Endothelial cell (in vitro differentiated cells): Measurements from ENCODE around the gene MT1F. TPM values are rescaled to one million over a fixed set of nuclear protein-coding genes. Genes with fewer than 3 reads are reported as not detected.
A peak's percentile ranks its signal among the peaks of the same experiment; 100 is the strongest.

Source experiments
- DNase-seq: peaks from one replicate; pipeline ENCODE4 v3.0.0; 2021; ENCODE audit warnings: low spot score
- H3K27ac Mint-ChIP-seq: one replicate; pipeline ENCODE4 v1.8.0; 2021; ENCODE audit warnings: mixed read lengths, inconsistent platforms; ENCODE audit not compliant: unreplicated experiment
- H3K27me3 Mint-ChIP-seq: one replicate; pipeline ENCODE4 v1.8.0; 2021; ENCODE audit warnings: mild to moderate bottlenecking, moderate library complexity, mixed read lengths, inconsistent platforms; ENCODE audit not compliant: unreplicated experiment
- H3K36me3 Mint-ChIP-seq: one replicate; pipeline ENCODE4 v1.8.0; 2021; ENCODE audit warnings: mild to moderate bottlenecking, low read depth, mixed read lengths, inconsistent platforms; ENCODE audit not compliant: unreplicated experiment
- H3K4me1 Mint-ChIP-seq: one replicate; pipeline ENCODE4 v1.8.0; 2021; ENCODE audit warnings: mild to moderate bottlenecking, mixed read lengths, inconsistent platforms; ENCODE audit not compliant: unreplicated experiment
- H3K4me3 Mint-ChIP-seq: one replicate; pipeline ENCODE4 v1.8.0; 2021; ENCODE audit warnings: mild to moderate bottlenecking, mixed read lengths, inconsistent platforms; ENCODE audit not compliant: unreplicated experiment
- H3K9me3 Mint-ChIP-seq: one replicate; pipeline ENCODE4 v1.8.0; 2021; ENCODE audit warnings: mixed read lengths, inconsistent platforms; ENCODE audit not compliant: unreplicated experiment
- CTCF ChIP-seq: fragments of 200-600 bp; sonication (generic); IDR thresholded peaks from one replicate; pipeline ENCODE4 v1.5.0; 2021; ENCODE audit warnings: antibody characterized with exemption; ENCODE audit not compliant: unreplicated experiment
- total RNA-seq: library from RNA; stranded (reverse); fragmentation: NEBNext Ultra II Directional; extraction: Animal tissue kit (Norgen Biotek cat#: 25700); gene quantifications from one replicate; pipeline ENCODE4 v1.2.1, GENCODE V29; 2021; ENCODE audit not compliant: unreplicated experiment

The MT1F gene
- total RNA-seq, 1 donor from 2014 or later, result not detected

- Mint-ChIP-seq H3K27me3 (peaks cover 15% of the 10 kb centered on the region), H3K36me3 (no peaks in the 10 kb centered on the region), H3K27ac (no peak within 1 kb of the TSS)
Measured at GRCh38 chr16:56651586-56651985, 6.2 kb upstream of the MT1F start, which contains the start of gene MT1B. Gene MT1B (plus strand): TSS chr16:56651886. CDS start chr16:56651954, 68 bp downstream.

GRCh38 chr16:56652600-56652999 lies 5.2 kb upstream of the MT1F start:
- H3K4me1 Mint-ChIP-seq, result peaks cover 3% of the 10 kb centered on the region
- no peak overlapping the region for H3K4me3 Mint-ChIP-seq
- no peak for TF ChIP-seq CTCF
- H3K36me3 Mint-ChIP-seq, result no peaks in the 10 kb centered on the region
- no peak for DNase-seq
- no peaks in the 10 kb centered on the region for H3K9me3 Mint-ChIP-seq
- no peak overlapping the region for H3K27ac Mint-ChIP-seq
- peaks cover 17% of the 10 kb centered on the region for H3K27me3 Mint-ChIP-seq

More at GRCh38 chr16:56651586-56651985, 6.2 kb upstream of the MT1F start, which contains the start of gene MT1B:
- Mint-ChIP-seq H3K4me3 (no peak within 1 kb of the TSS), H3K4me1 (no peaks in the 10 kb centered on the region), H3K9me3 (no peaks in the 10 kb centered on the region)
- TF ChIP-seq CTCF, result no peak
- no peak for DNase-seq

DNA sequence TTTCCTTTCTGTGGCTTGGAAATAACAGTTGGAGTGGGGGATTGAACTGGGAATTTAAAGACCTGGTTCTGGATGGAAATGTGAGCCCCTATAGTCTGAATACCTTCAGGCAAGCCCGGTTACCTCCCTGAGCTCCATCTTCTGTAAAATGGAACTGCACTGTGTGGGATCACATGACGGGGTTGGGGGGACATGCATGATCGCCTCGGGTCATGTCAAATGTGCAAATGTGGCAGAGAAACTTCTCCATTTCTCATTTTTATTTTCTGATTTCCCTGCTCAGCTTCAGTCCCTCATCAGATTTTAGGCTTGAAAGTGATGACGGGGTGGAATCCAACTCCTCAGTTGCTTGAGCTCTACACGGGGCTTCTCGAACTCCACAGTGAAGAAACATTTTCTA lies 4.5 kb upstream of the MT1F start:
- Mint-ChIP-seq H3K27me3 (peaks cover 17% of the 10 kb centered on the region), H3K9me3 (no peaks in the 10 kb centered on the region), H3K4me3 (no peak overlapping the region), H3K4me1 (peaks cover 7% of the 10 kb centered on the region), H3K27ac (no peak overlapping the region), H3K36me3 (no peaks in the 10 kb centered on the region)
- no peak for TF ChIP-seq CTCF
- no peak for DNase-seq

- no peaks in the 10 kb centered on the region for H3K9me3 Mint-ChIP-seq
- TF ChIP-seq CTCF, result no peak
- H3K27ac Mint-ChIP-seq, result no peak overlapping the region
- H3K4me3 Mint-ChIP-seq, result peak overlapping the region; percentile 88
- H3K27me3 Mint-ChIP-seq, result peaks cover 18% of the 10 kb centered on the region
- DNase-seq, result no peak
- peaks cover 10% of the 10 kb centered on the region for H3K4me1 Mint-ChIP-seq
- no peaks in the 10 kb centered on the region for H3K36me3 Mint-ChIP-seq
Measured at GRCh38 chr16:56658327-56658875, 642 bp downstream of the MT1F start.
